Measurements from ENCODE around the gene INSRR.

The INSRR gene

GRCh38 chr1:156897078-156897825, 38.3 kb upstream of the INSRR start:
- no peak overlapping the region for H3K23ac ChIP-seq (ENCODE audit: low read depth, low read length, poor library complexity)
- no peak overlapping the region for H3K27ac ChIP-seq (replicated peaks; ENCODE audit: low read length)
- peak overlapping the region; percentile 99 for H3K18ac ChIP-seq (ENCODE audit: low read length)
- H2BK12ac ChIP-seq (ENCODE audit: low read length): peak overlapping the region; percentile 59
- H2BK5ac ChIP-seq (ENCODE audit: low read length): peak overlapping the region; percentile 75
- no peak for DNase-seq (ENCODE audit: low spot score)
- no CpG with 5 or more reads among the region's 14 CpGs for WGBS, 2 donors (ENCODE audit: extremely low coverage in 2 of 2, insufficient read length in 2 of 2, insufficient replicate concordance in 1 of 2)
- H3K4ac ChIP-seq (ENCODE audit: low read length): peak overlapping the region; percentile 30
- H3K9ac ChIP-seq (ENCODE audit: low read depth, low read length, poor library complexity): no peak overlapping the region
- H4K91ac ChIP-seq (ENCODE audit: low read depth, low read length, poor library complexity): no peak overlapping the region
- H3K36me3 ChIP-seq (replicated peaks in 1 of 2; ENCODE audit: control insufficient read depth in 2 of 2, insufficient read depth in 2 of 2, low read length in 2 of 2): no peaks in the 10 kb centered on the region
- H3K14ac ChIP-seq (ENCODE audit: low read length): peak overlapping the region; percentile 10
- H3K4me1 ChIP-seq (ENCODE audit: control insufficient read depth in 2 of 2, insufficient read depth in 1 of 2, low read depth in 1 of 2, low read length in 2 of 2): peaks cover 24 to 33% of the 10 kb centered on the region in 2 donors
- peaks cover 0 to 39% (median 15%) of the 10 kb centered on the region in 3 experiments for H3K27me3 ChIP-seq (ENCODE audit: control insufficient read depth in 3 of 3, insufficient read depth in 3 of 3, low read depth in 1 of 3, low read length in 3 of 3)
- peak overlapping the region; percentile 60 for H2BK15ac ChIP-seq (ENCODE audit: low read length)
- peak overlapping the region; percentile 48 for H2AK5ac ChIP-seq (ENCODE audit: low read depth, low read length)
- H4K8ac ChIP-seq (ENCODE audit: low read depth, low read length): no peak overlapping the region
- H3K4me3 ChIP-seq (ENCODE audit: low read length in 2 of 2): no peak overlapping the region
- H3K79me1 ChIP-seq (ENCODE audit: low read depth, low read length): no peaks in the 10 kb centered on the region
- H2BK120ac ChIP-seq (ENCODE audit: low read depth, low read length): peak overlapping the region; percentile 29
- H3K9me3 ChIP-seq (replicated peaks in 1 of 2; ENCODE audit: control insufficient read depth in 2 of 2, insufficient read depth in 1 of 2, low read depth in 1 of 2, low read length in 2 of 2): no peaks in the 10 kb centered on the region
- H2AFZ ChIP-seq (ENCODE audit: low read length): peak overlapping the region; percentile 85
- H3K4me2 ChIP-seq (ENCODE audit: insufficient read depth, low read length, poor library complexity, severe bottlenecking): no peak overlapping the region

GRCh38 chr1:156896490-156897033, 37.6 kb upstream of the INSRR start:
- Histone ChIP-seq H3K18ac (ENCODE audit: low read length) (peak overlapping the region; percentile 86), H3K4me2 (ENCODE audit: insufficient read depth, low read length, poor library complexity, severe bottlenecking) (no peak overlapping the region), H2BK5ac (ENCODE audit: low read length) (no peak overlapping the region), H3K23ac (ENCODE audit: low read depth, low read length, poor library complexity) (peak overlapping the region; percentile 36), H3K9ac (ENCODE audit: low read depth, low read length, poor library complexity) (no peak overlapping the region), H2BK15ac (ENCODE audit: low read length) (peak overlapping the region; percentile 11), H4K8ac (ENCODE audit: low read depth, low read length) (no peak overlapping the region), H3K27ac (replicated peaks; ENCODE audit: low read length) (peak overlapping the region; percentile 44), H3K4me1 (ENCODE audit: control insufficient read depth in 2 of 2, insufficient read depth in 1 of 2, low read depth in 1 of 2, low read length in 2 of 2) (peaks cover 27 to 31% of the 10 kb centered on the region in 2 donors), H3K9me3 (replicated peaks in 1 of 2; ENCODE audit: control insufficient read depth in 2 of 2, insufficient read depth in 1 of 2, low read depth in 1 of 2, low read length in 2 of 2) (no peaks in the 10 kb centered on the region), H3K4ac (ENCODE audit: low read length) (no peak overlapping the region), H3K4me3 (ENCODE audit: low read length in 2 of 2) (peak overlapping the region in 1 of 2 donors; percentile 32), H3K27me3 (ENCODE audit: control insufficient read depth in 3 of 3, insufficient read depth in 3 of 3, low read depth in 1 of 3, low read length in 3 of 3) (peaks cover 0 to 46% (median 20%) of the 10 kb centered on the region in 3 experiments), H3K14ac (ENCODE audit: low read length) (peak overlapping the region; percentile 49), H2BK12ac (ENCODE audit: low read length) (no peak overlapping the region), H2AFZ (ENCODE audit: low read length) (no peak overlapping the region), H3K79me1 (ENCODE audit: low read depth, low read length) (no peaks in the 10 kb centered on the region), H4K91ac (ENCODE audit: low read depth, low read length, poor library complexity) (no peak overlapping the region), H2AK5ac (ENCODE audit: low read depth, low read length) (peak overlapping the region; percentile 94), H2BK120ac (ENCODE audit: low read depth, low read length) (no peak overlapping the region), H3K36me3 (replicated peaks in 1 of 2; ENCODE audit: control insufficient read depth in 2 of 2, insufficient read depth in 2 of 2, low read length in 2 of 2) (no peaks in the 10 kb centered on the region)
- WGBS, 2 donors (ENCODE audit: extremely low coverage in 2 of 2, insufficient read length in 2 of 2, insufficient replicate concordance in 1 of 2): no CpG with 5 or more reads among the region's 16 CpGs
- DNase-seq (ENCODE audit: low spot score): no peak

GRCh38 chr1:156895927-156896326, 37.0 kb upstream of the INSRR start:
- H4K8ac ChIP-seq (ENCODE audit: low read depth, low read length): no peak overlapping the region
- no peak overlapping the region for H2BK5ac ChIP-seq (ENCODE audit: low read length)
- peak overlapping the region; percentile 89 for H2BK15ac ChIP-seq (ENCODE audit: low read length)
- peaks cover 27 to 31% of the 10 kb centered on the region in 2 donors for H3K4me1 ChIP-seq (ENCODE audit: control insufficient read depth in 2 of 2, insufficient read depth in 1 of 2, low read depth in 1 of 2, low read length in 2 of 2)
- WGBS, 2 donors (ENCODE audit: extremely low coverage in 2 of 2, insufficient read length in 2 of 2, insufficient replicate concordance in 1 of 2): no CpG with 5 or more reads among the region's 6 CpGs
- H3K9ac ChIP-seq (ENCODE audit: low read depth, low read length, poor library complexity): no peak overlapping the region
- H2AFZ ChIP-seq (ENCODE audit: low read length): no peak overlapping the region
- no peak overlapping the region for H2BK120ac ChIP-seq (ENCODE audit: low read depth, low read length)
- H3K36me3 ChIP-seq (replicated peaks in 1 of 2; ENCODE audit: control insufficient read depth in 2 of 2, insufficient read depth in 2 of 2, low read length in 2 of 2): no peaks in the 10 kb centered on the region
- H2AK5ac ChIP-seq (ENCODE audit: low read depth, low read length): peak overlapping the region; percentile 94
- H3K27me3 ChIP-seq (ENCODE audit: control insufficient read depth in 3 of 3, insufficient read depth in 3 of 3, low read depth in 1 of 3, low read length in 3 of 3): peaks cover 0 to 46% (median 26%) of the 10 kb centered on the region in 3 experiments
- no peak overlapping the region for H3K23ac ChIP-seq (ENCODE audit: low read depth, low read length, poor library complexity)
- H3K79me1 ChIP-seq (ENCODE audit: low read depth, low read length): no peaks in the 10 kb centered on the region
- no peak overlapping the region for H2BK12ac ChIP-seq (ENCODE audit: low read length)
- H4K91ac ChIP-seq (ENCODE audit: low read depth, low read length, poor library complexity): no peak overlapping the region
- H3K4me2 ChIP-seq (ENCODE audit: insufficient read depth, low read length, poor library complexity, severe bottlenecking): no peak overlapping the region
- H3K4me3 ChIP-seq (ENCODE audit: low read length in 2 of 2): no peak overlapping the region
- no peak overlapping the region for H3K14ac ChIP-seq (ENCODE audit: low read length)
- no peak for DNase-seq (ENCODE audit: low spot score)
- H3K4ac ChIP-seq (ENCODE audit: low read length): no peak overlapping the region
- H3K18ac ChIP-seq (ENCODE audit: low read length): no peak overlapping the region
- H3K9me3 ChIP-seq (replicated peaks in 1 of 2; ENCODE audit: control insufficient read depth in 2 of 2, insufficient read depth in 1 of 2, low read depth in 1 of 2, low read length in 2 of 2): no peaks in the 10 kb centered on the region
- no peak overlapping the region for H3K27ac ChIP-seq (replicated peaks; ENCODE audit: low read length)

- H3K4me3 ChIP-seq (ENCODE audit: low read length in 2 of 2): no peak overlapping the region
- H4K91ac ChIP-seq (ENCODE audit: low read depth, low read length, poor library complexity): no peak overlapping the region
- peaks cover 27 to 31% of the 10 kb centered on the region in 2 donors for H3K4me1 ChIP-seq (ENCODE audit: control insufficient read depth in 2 of 2, insufficient read depth in 1 of 2, low read depth in 1 of 2, low read length in 2 of 2)
- no peaks in the 10 kb centered on the region for H3K9me3 ChIP-seq (replicated peaks in 1 of 2; ENCODE audit: control insufficient read depth in 2 of 2, insufficient read depth in 1 of 2, low read depth in 1 of 2, low read length in 2 of 2)
- H3K27me3 ChIP-seq (ENCODE audit: control insufficient read depth in 3 of 3, insufficient read depth in 3 of 3, low read depth in 1 of 3, low read length in 3 of 3): peaks cover 0 to 47% (median 28%) of the 10 kb centered on the region in 3 experiments
- H3K18ac ChIP-seq (ENCODE audit: low read length): peak overlapping the region; percentile 90
- no peak overlapping the region for H3K14ac ChIP-seq (ENCODE audit: low read length)
- H2BK120ac ChIP-seq (ENCODE audit: low read depth, low read length): peak overlapping the region; percentile 20
- no peaks in the 10 kb centered on the region for H3K36me3 ChIP-seq (replicated peaks in 1 of 2; ENCODE audit: control insufficient read depth in 2 of 2, insufficient read depth in 2 of 2, low read length in 2 of 2)
- peak overlapping the region; percentile 92 for H2AK5ac ChIP-seq (ENCODE audit: low read depth, low read length)
- no peak overlapping the region for H3K27ac ChIP-seq (replicated peaks; ENCODE audit: low read length)
- H2AFZ ChIP-seq (ENCODE audit: low read length): peak overlapping the region; percentile 9
- H3K23ac ChIP-seq (ENCODE audit: low read depth, low read length, poor library complexity): peak overlapping the region; percentile 52
- H2BK15ac ChIP-seq (ENCODE audit: low read length): peak overlapping the region; percentile 89
- H2BK5ac ChIP-seq (ENCODE audit: low read length): no peak overlapping the region
- no peak overlapping the region for H4K8ac ChIP-seq (ENCODE audit: low read depth, low read length)
- H3K9ac ChIP-seq (ENCODE audit: low read depth, low read length, poor library complexity): no peak overlapping the region
- no peak overlapping the region for H2BK12ac ChIP-seq (ENCODE audit: low read length)
- H3K79me1 ChIP-seq (ENCODE audit: low read depth, low read length): no peaks in the 10 kb centered on the region
- no peak for DNase-seq (ENCODE audit: low spot score)
- no CpG with 5 or more reads among the region's 4 CpGs for WGBS, 2 donors (ENCODE audit: extremely low coverage in 2 of 2, insufficient read length in 2 of 2, insufficient replicate concordance in 1 of 2)
- no peak overlapping the region for H3K4me2 ChIP-seq (ENCODE audit: insufficient read depth, low read length, poor library complexity, severe bottlenecking)
- H3K4ac ChIP-seq (ENCODE audit: low read length): no peak overlapping the region
Measured at GRCh38 chr1:156895455-156895812, 36.5 kb upstream of the INSRR start.
